Right ventricle myocardium superior (tissue), 1 donor: ENCODE measurements around the gene TTC12. TPM values are rescaled to one million over a fixed set of nuclear protein-coding genes. Genes with fewer than 3 reads are reported as not detected.

Experiments
- ATAC-seq: fragments of 200-7000 bp; cut with Tn5 transposase; one replicate; pipeline ENCODE4 v1.9.1; 2020; ENCODE audit warnings: mild to moderate bottlenecking; ENCODE audit not compliant: poor library complexity
- DNase-seq: peaks from one replicate; pipeline ENCODE4 v3.0.0-alpha.2; 2020
- intact Hi-C: fragments of 100-400 bp; cut with DNase I; formaldehyde crosslinking; loops from one replicate; pipeline ENCODE4 v1.11.2; 2022
- total RNA-seq: library from RNA; stranded (reverse); fragmentation: NEBNext Ultra II Directional; extraction: Animal tissue kit (Norgen Biotek cat#: 25700); gene quantifications from one replicate; pipeline ENCODE4 v1.2.1, GENCODE V29; 2021
- donor health status: DM: no; HTN: yes; CAD: no; lungs with severe emphysema.

TTC12 gene
- total RNA-seq, 1 donor from 2014 or later: 4.3 TPM

GRCh38 chr11:113389272-113389671 lies 74.9 kb downstream of the TTC12 start:
- ATAC-seq: no peak
- no peak for DNase-seq
- intact Hi-C loops: no loop called here

GRCh38 chr11:113392236-113392921 lies 78.0 kb downstream of the TTC12 start:
- DNase-seq: no peak
- intact Hi-C loops: no loop called here
- ATAC-seq: no peak

GRCh38 chr11:113393501-113393985 lies 79.2 kb downstream of the TTC12 start:
- DNase-seq: no peak
- no peak for ATAC-seq
- intact Hi-C loops: no loop called here

GRCh38 chr11:113394919-113395318 lies 80.5 kb downstream of the TTC12 start:
- intact Hi-C loops: no loop called here
- no peak for ATAC-seq
- DNase-seq: no peak

GRCh38 chr11:113395782-113396336 lies 81.5 kb downstream of the TTC12 start:
- DNase-seq: no peak
- intact Hi-C loops: no loop called here
- ATAC-seq: no peak

- intact Hi-C loops: no loop called here
- ATAC-seq (no peak), DNase-seq (no peak)
Measured at GRCh38 chr11:113396690-113397089, 82.3 kb downstream of the TTC12 start.

- intact Hi-C loops: no loop called here
- DNase-seq (no peak), ATAC-seq (no peak)
Measured at GRCh38 chr11:113397212-113397611, 82.8 kb downstream of the TTC12 start.

- DNase-seq: no peak
- ATAC-seq: no peak
- intact Hi-C loops: no loop called here
Measured at GRCh38 chr11:113397821-113398220, 83.4 kb downstream of the TTC12 start.

- intact Hi-C loops: no loop called here
- ATAC-seq: no peak
- DNase-seq: no peak
Measured at GRCh38 chr11:113398669-113399430, 84.5 kb downstream of the TTC12 start.

GRCh38 chr11:113400631-113401230 lies 86.3 kb downstream of the TTC12 start:
- no peak for ATAC-seq
- no peak for DNase-seq
- intact Hi-C loops: no loop called here

- DNase-seq (peak; percentile 87), ATAC-seq (peak; percentile 98)
- intact Hi-C loops: no loop called here
Measured at GRCh38 chr11:113401718-113402117, 87.3 kb downstream of the TTC12 start.

- no peak for DNase-seq
- no peak for ATAC-seq
Measured at GRCh38 chr11:113404859-113405430, 90.6 kb downstream of the TTC12 start.

GRCh38 chr11:113405724-113406478 lies 91.5 kb downstream of the TTC12 start:
- no peak for DNase-seq
- intact Hi-C loops: no loop called here
- no peak for ATAC-seq

More at GRCh38 chr11:113404859-113405430, 90.6 kb downstream of the TTC12 start:
- intact Hi-C loops: no loop called here

GRCh38 chr11:113407163-113407562 lies 92.8 kb downstream of the TTC12 start:
- intact Hi-C loops: no loop called here
- DNase-seq (no peak), ATAC-seq (no peak)

- intact Hi-C loops: no loop called here
- ATAC-seq: no peak
- no peak for DNase-seq
Measured at GRCh38 chr11:113408206-113408605, 93.8 kb downstream of the TTC12 start.

- ATAC-seq: no peak
- intact Hi-C loops: no loop called here
- DNase-seq: no peak
Measured at GRCh38 chr11:113408887-113409286, 94.5 kb downstream of the TTC12 start.

- ATAC-seq: no peak
- no peak for DNase-seq
- intact Hi-C loops: no loop called here
Measured at GRCh38 chr11:113409526-113409925, 95.1 kb downstream of the TTC12 start.

GRCh38 chr11:113410414-113411135 lies 96.2 kb downstream of the TTC12 start:
- intact Hi-C loops: no loop called here
- no peak for ATAC-seq
- no peak for DNase-seq
